Lower leg skin (tissue), 3 donors: ENCODE results near the gene POLR3GL.

Experiments
- CTCF ChIP-seq, 3 donors: fragments of 450-650 bp; IDR thresholded peaks; one replicate each; pipeline ENCODE4 v1.5.1; 2016; ENCODE audit warnings: antibody characterized with exemption in 3 of 3, mild to moderate bottlenecking in 3 of 3, moderate library complexity in 2 of 3
- POLR2A ChIP-seq, 2 donors: fragments of 450-650 bp; IDR thresholded peaks; one replicate each; pipeline ENCODE4 v1.6.1; 2016 to 2017; ENCODE audit warnings: antibody characterized with exemption in 2 of 2, mild to moderate bottlenecking in 1 of 2, moderate library complexity in 1 of 2

- TF ChIP-seq CTCF (IDR thresholded peaks at IDR 0.05): no peak
- no peak for TF ChIP-seq POLR2A (IDR thresholded peaks at IDR 0.05)
Observed at GRCh38 chr1:145992502-145992936, 28.0 kb downstream of the POLR3GL start.
